H1 (cell line): ENCODE measurements around the gene LRRC28. TPM values are rescaled to one million over a fixed set of nuclear protein-coding genes. Genes with fewer than 3 reads are reported as not detected.

Source experiments
- BRCA1 ChIP-seq: IDR thresholded peaks from 2 replicates; pipeline ENCODE4 v1.6.1; 2012; ENCODE audit warnings: low read depth, low read length, improper control_type of control experiment
- CBX5 ChIP-seq: fragments of 300-800, 300-1000 bp; sonication (generic); IDR thresholded peaks from 2 replicates; pipeline ENCODE4 v1.7.1; 2016; ENCODE audit warnings: antibody characterized with exemption, low read length, low read depth
- CHD2 ChIP-seq: IDR thresholded peaks from 2 replicates; pipeline ENCODE4 v1.6.1; 2012; ENCODE audit warnings: low read length, improper control_type of control experiment
- CHD7 ChIP-seq: fragments of 300-600 bp; sonication (generic); IDR thresholded peaks from 2 replicates; pipeline ENCODE4 v1.7.1; 2012; ENCODE audit warnings: low read length, moderate library complexity, mild to moderate bottlenecking, inconsistent platforms; ENCODE audit not compliant: insufficient replicate concordance
- CTBP2 ChIP-seq: IDR thresholded peaks from 2 replicates; pipeline ENCODE4 v1.7.0; 2011; ENCODE audit warnings: borderline replicate concordance, mild to moderate bottlenecking, moderate library complexity, mixed read lengths, low read length; ENCODE audit not compliant: insufficient read depth, insufficient read length
- EGR1 ChIP-seq: IDR thresholded peaks from 2 replicates; pipeline ENCODE4 v1.6.1; 2011; ENCODE audit warnings: low read depth, low read length, borderline replicate concordance
- FOSL1 ChIP-seq: IDR thresholded peaks from 2 replicates; pipeline ENCODE4 v1.6.1; 2011; ENCODE audit warnings: mild to moderate bottlenecking, low read depth, low read length, moderate library complexity; ENCODE audit not compliant: insufficient read depth
- JUN ChIP-seq: IDR thresholded peaks from 2 replicates; pipeline ENCODE4 v1.6.1; 2011; ENCODE audit warnings: low read depth, mild to moderate bottlenecking, improper control_type of control experiment, low read length
- NRF1 ChIP-seq: IDR thresholded peaks from 2 replicates; pipeline ENCODE4 v1.6.1; 2011; ENCODE audit warnings: mild to moderate bottlenecking, low read depth, low read length, improper control_type of control experiment
- TAF7 ChIP-seq: optimal IDR thresholded peaks from 2 replicates; pipeline ENCODE3; 2011; ENCODE audit warnings: low read depth, mild to moderate bottlenecking, inconsistent platforms, low read length, moderate library complexity, borderline replicate concordance
- TCF12 ChIP-seq: IDR thresholded peaks from 2 replicates; pipeline ENCODE4 v1.6.1; 2011; ENCODE audit warnings: low read depth, mild to moderate bottlenecking, low read length
- ZNF274 ChIP-seq: IDR thresholded peaks from 2 replicates; pipeline ENCODE4 v1.7.0; 2012; ENCODE audit warnings: low read length, borderline replicate concordance; ENCODE audit errors: extremely low read depth
- polyA plus RNA-seq, 7 experiments: library from polyadenylated mRNA; depleted of rRNA in 3 of 7; stranded (reverse) in 5 of 7; unstranded in 2 of 7; fragments of >200 nt in 5 of 7; fragments of 200-250 nt in 2 of 7; gene quantifications; 1 replicate in 5 of 7; 2 replicates in 1 of 7; 4 replicates in 1 of 7; pipeline versions ENCODE4 v1.2.1 to v1.2.3, GENCODE V29; 2011 to 2013; ENCODE audit warnings: missing spikeins in 2 of 7, mixed read lengths in 2 of 7
- total RNA-seq: library from RNA; stranded (reverse); fragmentation: NEBNext Ultra II Directional; extraction: Animal tissue kit (Norgen Biotek cat#: 25700); gene quantifications from 2 replicates; pipeline ENCODE4 v1.2.1, GENCODE V29; 2021

LRRC28 gene
- total and polyA plus RNA-seq, 2 of the 8 experiments (the other 6 are each of a cell fraction or from before 2014, with no cell fraction given) = 20.2 to 23.3 TPM

- no peak for TF ChIP-seq CHD7
- no peak for TF ChIP-seq FOSL1
- no peak for TF ChIP-seq NRF1
- no peak for TF ChIP-seq TCF12
- no peak for TF ChIP-seq CBX5
- TF ChIP-seq JUN = no peak
- TF ChIP-seq EGR1 = no peak
- TF ChIP-seq CTBP2 = no peak
- no peak for TF ChIP-seq BRCA1
- no peak for TF ChIP-seq CHD2
- no peak for TF ChIP-seq TAF7
- TF ChIP-seq ZNF274 = no peak
Observed at GRCh38 chr15:99424131-99424571, 172.9 kb downstream of the LRRC28 start (continued).
